BLaER1 (cell line): ENCODE data around the gene MYORG.

Source experiments
- H3K27ac ChIP-seq: shearing (Covaris generic); formaldehyde crosslinking; 2 replicates; pipeline ENCODE4 v1.8.1; 2022
- H3K27me3 ChIP-seq: shearing (Covaris generic); formaldehyde crosslinking; 2 replicates; pipeline ENCODE4 v1.8.1; 2022
- H3K36me3 ChIP-seq: shearing (Covaris generic); formaldehyde crosslinking; 2 replicates; pipeline ENCODE4 v1.8.1; 2022
- H3K4me1 ChIP-seq: shearing (Covaris generic); formaldehyde crosslinking; 2 replicates; pipeline ENCODE4 v1.8.1; 2022
- H3K4me2 ChIP-seq: shearing (Covaris generic); formaldehyde crosslinking; 2 replicates; pipeline ENCODE4 v1.8.1; 2022
- H3K4me3 ChIP-seq: shearing (Covaris generic); formaldehyde crosslinking; 2 replicates; pipeline ENCODE4 v1.8.1; 2022
- H3K9ac ChIP-seq: shearing (Covaris generic); formaldehyde crosslinking; 2 replicates; pipeline ENCODE4 v1.8.1; 2022
- H3K9me3 ChIP-seq: shearing (Covaris generic); formaldehyde crosslinking; 2 replicates; pipeline ENCODE4 v1.8.1; 2022
- H4K20me1 ChIP-seq: shearing (Covaris generic); formaldehyde crosslinking; 2 replicates; pipeline ENCODE4 v1.8.1; 2022
- Cebpa-rat ChIP-seq: shearing (Covaris generic); IDR thresholded peaks from 2 replicates; pipeline ENCODE4 v1.8.1; 2022

Gene MYORG

GRCh38 chr9:34322899-34323591 lies 53.7 kb downstream of the MYORG start:
- Histone ChIP-seq H3K27ac (no peak overlapping the region), H3K36me3 (peaks cover 17% of the 10 kb centered on the region), H3K9ac (no peak overlapping the region), H3K9me3 (no peaks in the 10 kb centered on the region), H3K27me3 (no peaks in the 10 kb centered on the region), H3K4me1 (peaks cover 51% of the 10 kb centered on the region), H3K4me3 (no peak overlapping the region), H4K20me1 (no peaks in the 10 kb centered on the region), H3K4me2 (0 out of 2 replicates have a peak overlapping the region, but pooled peaks have one; percentile 9)
- no peak for TF ChIP-seq Cebpa-rat

- Histone ChIP-seq H4K20me1 (no peaks in the 10 kb centered on the region), H3K27ac (no peak overlapping the region), H3K9me3 (no peaks in the 10 kb centered on the region), H3K4me2 (no peak overlapping the region), H3K9ac (no peak overlapping the region), H3K4me3 (no peak overlapping the region), H3K4me1 (peaks cover 35% of the 10 kb centered on the region), H3K36me3 (peaks cover 19% of the 10 kb centered on the region), H3K27me3 (no peaks in the 10 kb centered on the region)
- no peak for TF ChIP-seq Cebpa-rat
Measured at GRCh38 chr9:34321451-34321850, 55.2 kb downstream of the MYORG start.

GRCh38 chr9:34318163-34318790 lies 58.4 kb downstream of the MYORG start:
- no peak overlapping the region for H3K9ac ChIP-seq
- H3K27me3 ChIP-seq, result no peaks in the 10 kb centered on the region
- H3K4me3 ChIP-seq, result no peak overlapping the region
- peaks cover 6% of the 10 kb centered on the region; the same call in 1 of the 2 replicates for H3K9me3 ChIP-seq
- H3K4me1 ChIP-seq, result peaks cover 26% of the 10 kb centered on the region
- H4K20me1 ChIP-seq, result no peaks in the 10 kb centered on the region
- no peak overlapping the region for H3K27ac ChIP-seq
- no peak for TF ChIP-seq Cebpa-rat
- H3K4me2 ChIP-seq, result no peak overlapping the region
- peaks cover 19% of the 10 kb centered on the region for H3K36me3 ChIP-seq

- no peak overlapping the region for H3K27ac ChIP-seq
- H3K36me3 ChIP-seq, result peaks cover 19% of the 10 kb centered on the region
Measured at GRCh38 chr9:34317436-34317835, 59.3 kb downstream of the MYORG start.

More at GRCh38 chr9:34317436-34317835, 59.3 kb downstream of the MYORG start:
- H3K4me3 ChIP-seq, result no peak overlapping the region
- no peak overlapping the region for H3K9ac ChIP-seq
- H3K9me3 ChIP-seq, result peaks cover 6% of the 10 kb centered on the region; the same call in 1 of the 2 replicates
- peaks cover 18% of the 10 kb centered on the region for H3K4me1 ChIP-seq
- H3K4me2 ChIP-seq, result no peak overlapping the region
- no peaks in the 10 kb centered on the region for H3K27me3 ChIP-seq
- no peaks in the 10 kb centered on the region for H4K20me1 ChIP-seq
- TF ChIP-seq Cebpa-rat, result no peak
